ENCODE results near the gene FAM170B. TPM values are rescaled to one million over a fixed set of nuclear protein-coding genes. Genes with fewer than 3 reads are reported as not detected.
A peak's percentile ranks its signal among the peaks of the same experiment; 100 is the strongest.

Gene FAM170B
- not detected for total RNA-seq

GRCh38 chr10:49133706-49134248 lies at the start of gene FAM170B:
FAM170B (minus strand) TSS chr10:49134021; CDS start chr10:49133918, 103 bp downstream.
- DNase-seq, result no peak

DNA sequence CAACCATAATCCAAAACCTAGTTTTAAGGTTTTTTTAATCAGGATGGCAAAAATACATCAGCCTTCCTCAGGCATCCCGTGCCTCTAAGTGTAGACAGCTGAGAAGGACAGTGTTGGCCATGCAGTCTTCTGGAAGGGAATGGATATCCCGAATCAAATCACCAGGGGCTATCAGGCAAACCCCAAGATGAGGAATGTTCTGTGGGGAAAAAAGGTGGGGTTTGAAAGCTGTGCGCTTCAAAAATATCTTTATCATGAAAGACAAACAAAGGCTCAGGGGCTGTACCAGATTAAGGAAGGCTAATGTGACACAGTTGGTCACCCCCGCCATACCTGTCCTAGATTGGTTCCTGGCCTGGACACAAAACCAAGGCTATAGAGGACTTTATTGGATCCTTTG lies 49.0 kb upstream of the FAM170B start:
- no peak for DNase-seq

DNA sequence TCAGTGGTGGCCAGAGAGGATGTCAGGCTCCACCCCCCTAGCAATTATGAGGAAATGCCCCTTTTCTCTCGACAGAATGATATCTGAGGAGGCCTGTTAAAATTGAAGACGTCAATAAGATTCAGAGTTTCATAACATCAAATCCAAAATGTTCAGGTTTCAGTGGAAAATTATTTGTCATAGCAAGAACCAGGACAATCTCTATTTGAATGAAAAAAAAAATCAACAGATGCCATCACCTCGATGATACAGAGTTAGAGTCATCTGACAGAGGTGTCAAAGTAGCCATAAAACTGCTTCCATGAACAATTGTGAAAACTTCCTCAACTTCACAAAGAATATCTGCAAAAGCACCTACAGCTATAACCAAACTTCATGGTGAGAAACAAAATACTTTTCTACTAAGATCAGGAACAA lies 46.6 kb upstream of the FAM170B start:
- no peak for DNase-seq

GRCh38 chr10:49179699-49180443 lies 46.0 kb upstream of the FAM170B start:
- no peak for DNase-seq

- no peak for DNase-seq
Measured at GRCh38 chr10:49178489-49179471, 45.0 kb upstream of the FAM170B start.

- peak; percentile 31 for DNase-seq
Measured at GRCh38 chr10:49177391-49178355, 43.9 kb upstream of the FAM170B start.

GRCh38 chr10:49176310-49177268 lies 42.8 kb upstream of the FAM170B start:
- no peak for DNase-seq

- DNase-seq, result no peak
Measured at GRCh38 chr10:49175587-49176309, 41.9 kb upstream of the FAM170B start.

GRCh38 chr10:49174926-49175500 lies 41.2 kb upstream of the FAM170B start:
- DNase-seq, result no peak

GRCh38 chr10:49174261-49174925 lies 40.6 kb upstream of the FAM170B start:
- no peak for DNase-seq

GRCh38 chr10:49173853-49174252 lies 40.0 kb upstream of the FAM170B start:
- DNase-seq, result no peak

DNA sequence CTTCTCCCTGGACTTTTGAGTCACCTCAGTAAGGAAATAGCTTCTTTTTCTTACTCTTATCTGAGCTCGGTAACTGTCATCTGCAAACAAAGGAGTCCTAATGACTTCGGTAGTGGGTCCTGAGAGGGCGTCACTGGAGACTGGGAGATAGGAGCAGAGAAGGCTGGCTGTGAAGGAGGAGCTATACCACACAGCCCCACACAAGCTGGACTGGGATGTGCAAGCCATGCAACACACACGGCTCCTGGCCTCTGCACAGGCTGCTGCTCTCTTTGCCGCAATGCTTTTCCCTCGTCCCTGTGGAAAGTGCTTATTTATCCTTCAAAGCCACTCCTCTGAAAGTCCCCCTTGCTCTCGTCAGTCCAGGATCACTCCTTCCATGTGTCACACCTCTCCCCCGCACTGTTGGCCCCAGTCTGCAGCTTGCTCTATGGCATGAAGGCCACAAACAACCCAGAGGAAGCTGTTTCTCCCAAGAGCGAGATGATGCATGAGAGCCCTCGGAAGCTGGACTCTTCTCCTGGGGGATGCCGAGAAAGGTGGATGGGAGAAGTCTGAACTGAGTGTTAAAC lies 39.5 kb upstream of the FAM170B start:
- DNase-seq, result no peak

GRCh38 chr10:49172777-49173132 lies 38.9 kb upstream of the FAM170B start:
- no peak for DNase-seq

DNA sequence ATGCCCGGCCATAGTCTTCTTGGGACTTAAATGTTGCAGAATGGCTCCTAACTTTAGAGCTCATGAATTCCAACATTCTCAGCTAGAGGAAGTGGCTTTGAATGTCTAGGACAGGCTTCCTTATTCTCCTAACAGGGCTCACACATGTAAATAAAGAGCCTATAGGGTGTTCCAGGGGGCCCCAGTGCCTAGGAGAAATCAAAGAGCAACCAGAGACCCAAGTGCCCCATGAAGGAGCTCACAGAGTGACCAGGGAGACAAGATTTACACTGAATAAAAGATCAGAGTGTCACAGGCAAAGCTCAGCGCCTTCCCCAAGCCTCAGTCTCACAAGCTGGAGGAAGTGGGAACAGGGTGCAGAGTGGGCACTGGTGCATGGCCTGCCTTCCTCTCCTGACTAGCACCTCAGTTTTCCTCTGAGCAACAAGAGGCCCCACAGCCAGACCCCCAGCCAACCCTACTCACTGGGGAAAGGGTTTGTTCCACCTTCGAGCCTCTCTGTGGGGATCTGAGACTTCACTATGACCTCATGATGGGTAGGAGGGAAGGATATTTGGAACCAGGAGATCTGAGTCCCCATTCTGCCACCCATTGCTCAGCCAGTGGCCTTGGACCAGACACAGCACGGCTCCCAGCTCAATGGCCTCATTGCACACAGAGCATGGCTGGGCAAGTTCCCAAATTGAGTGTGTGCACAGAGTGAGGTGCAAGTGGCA lies 38.4 kb upstream of the FAM170B start:
- no peak for DNase-seq

DNA sequence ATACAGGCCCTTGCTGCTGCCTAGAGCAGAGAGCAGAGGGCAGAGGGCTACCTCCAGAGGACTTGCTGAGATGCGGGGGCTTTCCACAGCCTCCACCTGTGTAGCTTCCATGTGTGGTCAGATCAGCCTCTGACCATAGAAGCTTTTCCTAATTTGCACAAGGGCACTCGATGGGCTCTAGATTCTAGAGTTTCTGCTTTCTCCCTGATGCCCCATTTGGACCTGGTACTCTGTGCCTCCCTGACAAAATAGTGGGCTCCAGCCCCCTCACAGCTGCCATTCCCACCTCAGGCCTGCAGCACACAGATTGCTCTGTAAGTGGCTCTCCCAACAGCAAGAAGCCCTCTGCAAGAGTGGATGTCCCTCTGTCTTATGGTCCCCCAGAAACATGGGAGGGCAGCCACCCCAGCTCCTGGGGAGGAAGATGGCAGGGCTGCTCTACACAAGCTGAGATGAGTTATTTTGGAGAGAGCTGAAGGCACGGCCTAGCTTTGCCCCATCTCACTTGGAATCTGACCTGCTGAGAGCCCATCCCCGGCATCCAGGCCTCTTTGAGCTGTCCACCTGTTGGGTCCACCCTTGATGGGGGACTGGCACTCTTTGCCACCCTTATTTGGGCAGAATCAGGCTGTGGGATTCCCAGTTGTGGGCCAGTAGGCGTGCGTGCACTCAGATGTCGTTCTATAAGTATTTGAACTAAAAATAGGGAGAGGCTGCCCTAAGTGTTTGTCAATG lies 37.7 kb upstream of the FAM170B start:
- DNase-seq, result no peak

DNA sequence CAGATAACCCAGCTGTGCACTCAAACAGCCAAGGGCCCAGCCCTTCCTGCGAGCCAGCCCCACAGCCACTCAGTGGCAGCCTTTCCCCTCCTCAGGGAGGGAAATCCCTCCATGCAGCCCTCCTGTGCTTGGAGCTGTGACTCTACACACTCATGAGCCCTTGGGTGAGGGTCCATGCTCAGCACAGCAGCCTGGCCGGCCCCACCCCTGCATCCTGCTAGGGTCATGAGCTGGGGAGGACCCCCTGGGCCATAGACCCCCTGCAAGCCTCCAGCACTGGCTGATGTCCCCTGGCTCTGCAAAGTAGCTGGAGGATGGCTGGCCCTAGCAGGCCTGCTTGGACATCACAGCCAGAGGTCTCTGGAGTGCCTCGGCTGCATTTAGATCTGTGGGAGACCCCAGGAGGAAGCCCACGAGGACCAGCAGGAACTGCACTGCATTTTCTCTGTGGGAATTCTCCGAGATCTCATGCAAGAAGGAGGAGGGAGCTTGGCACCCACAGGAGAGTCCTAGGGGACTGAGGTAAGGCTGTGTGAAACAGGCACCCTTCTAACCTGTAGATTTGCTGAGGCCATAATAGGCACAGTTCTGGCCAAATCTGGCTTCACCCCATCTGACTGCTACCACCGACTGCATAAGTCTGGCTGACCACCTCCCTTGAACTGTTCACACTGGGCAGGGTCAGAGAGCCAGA lies 37.0 kb upstream of the FAM170B start:
- no peak for DNase-seq

GRCh38 chr10:49169776-49170175 lies 36.0 kb upstream of the FAM170B start:
- no peak for DNase-seq
